Neural cell (in vitro differentiated cells): ENCODE data around the gene KIAA1191. TPM values are rescaled to one million over a fixed set of nuclear protein-coding genes. Genes with fewer than 3 reads are reported as not detected.

Experiments
- H2AFZ ChIP-seq: fragments of 200-600, 300-800 bp; sonication (generic), shearing (Covaris generic); 2 replicates; pipeline ENCODE4 v1.6.0; 2014; ENCODE audit warnings: low read depth, mild to moderate bottlenecking, antibody characterized with exemption, low read length, moderate library complexity
- H3F3A ChIP-seq: fragments of 200-600 bp; shearing (Covaris generic); 2 replicates; pipeline ENCODE4 v1.6.1; 2016; ENCODE audit warnings: mild to moderate bottlenecking, moderate library complexity, mixed read lengths, antibody characterized with exemption, low read length; ENCODE audit not compliant: insufficient read depth, poor library complexity, severe bottlenecking
- H3K27ac ChIP-seq: fragments of 200-600, 300-800 bp; sonication (generic), shearing (Covaris generic); 2 replicates; pipeline ENCODE4 v1.5.1; 2014; ENCODE audit warnings: mild to moderate bottlenecking, low read length, moderate library complexity
- H3K27me3 ChIP-seq: fragments of 300-800, 200-600 bp; sonication (generic), shearing (Covaris generic); 2 replicates; pipeline ENCODE4 v1.6.0; 2014; ENCODE audit warnings: mild to moderate bottlenecking, low read depth, low read length, moderate library complexity; ENCODE audit not compliant: insufficient read depth
- H3K36me3 ChIP-seq: fragments of 300-800, 200-600 bp; sonication (generic), shearing (Covaris generic); 2 replicates; pipeline ENCODE4 v1.5.1; 2014; ENCODE audit warnings: mild to moderate bottlenecking, antibody characterized with exemption, low read length, moderate library complexity; ENCODE audit not compliant: insufficient read depth
- H3K4me2 ChIP-seq: fragments of 300-800, 200-600 bp; sonication (generic), shearing (Covaris generic); 2 replicates; pipeline ENCODE4 v1.6.0; 2014; ENCODE audit warnings: mild to moderate bottlenecking, low read length
- H3K4me3 ChIP-seq: fragments of 300-800, 200-600 bp; sonication (generic), shearing (Covaris generic); 2 replicates; pipeline ENCODE4 v1.5.1; 2014; ENCODE audit warnings: mild to moderate bottlenecking, low read length, moderate library complexity
- H3K79me2 ChIP-seq: fragments of 200-600 bp; shearing (Covaris generic); replicated peaks from 2 replicates; pipeline ENCODE4 v1.6.0; 2014; ENCODE audit warnings: mild to moderate bottlenecking, low read length, moderate library complexity; ENCODE audit not compliant: insufficient read depth
- H3K9ac ChIP-seq: fragments of 300-800, 200-600 bp; sonication (generic), shearing (Covaris generic); 2 replicates; pipeline ENCODE4 v1.6.1; 2016; ENCODE audit warnings: mild to moderate bottlenecking, low read length, mixed read lengths
- H3K9me2 ChIP-seq: fragments of 200-600 bp; shearing (Covaris generic); 2 replicates; pipeline ENCODE4 v1.6.1; 2016; ENCODE audit warnings: mild to moderate bottlenecking, low read length, mixed read lengths; ENCODE audit not compliant: insufficient read depth
- H3K9me3 ChIP-seq: fragments of 200-600, 300-800 bp; sonication (generic), shearing (Covaris generic); 2 replicates; pipeline ENCODE4 v1.6.1; 2016; ENCODE audit warnings: mild to moderate bottlenecking, mixed run types, low read length, moderate library complexity, mixed read lengths
- H4K20me1 ChIP-seq: fragments of 200-600 bp; shearing (Covaris generic); 2 replicates; pipeline ENCODE4 v1.6.1; 2016; ENCODE audit warnings: mild to moderate bottlenecking, mixed run types; ENCODE audit not compliant: insufficient read depth
- CTCF ChIP-seq: fragments of 450-650 bp; IDR thresholded peaks from 2 replicates; pipeline ENCODE4 v1.5.1; 2014; ENCODE audit warnings: antibody characterized with exemption, mild to moderate bottlenecking, moderate library complexity; ENCODE audit not compliant: poor library complexity, severe bottlenecking
- EP300 ChIP-seq: fragments of 450-650 bp; conservative IDR thresholded peaks from 2 replicates; pipeline ENCODE4 v1.6.1; 2014; ENCODE audit warnings: antibody characterized with exemption, mild to moderate bottlenecking, moderate library complexity; ENCODE audit not compliant: poor library complexity, severe bottlenecking
- EZH2 ChIP-seq: fragments of 200-600, 300-800 bp; shearing (Covaris generic), sonication (generic); IDR thresholded peaks from 2 replicates; pipeline ENCODE4 v1.6.1; 2014; ENCODE audit warnings: antibody characterized with exemption, low read length, borderline replicate concordance, mild to moderate bottlenecking; ENCODE audit not compliant: insufficient read depth, poor library complexity, severe bottlenecking
- MXI1 ChIP-seq: fragments of 450-650 bp; conservative IDR thresholded peaks from 2 replicates; pipeline ENCODE4 v1.6.1; 2014; ENCODE audit warnings: antibody characterized with exemption, mild to moderate bottlenecking; ENCODE audit not compliant: poor library complexity, severe bottlenecking
- POLR2AphosphoS5 ChIP-seq: IDR thresholded peaks from 2 replicates; pipeline ENCODE4 v1.6.1; 2012
- RAD21 ChIP-seq: fragments of 450-650 bp; conservative IDR thresholded peaks from 2 replicates; pipeline ENCODE4 v1.6.1; 2014; ENCODE audit warnings: antibody characterized with exemption, mild to moderate bottlenecking, moderate library complexity
- REST ChIP-seq: IDR thresholded peaks from 2 replicates; pipeline ENCODE4 v1.6.1; 2012; ENCODE audit warnings: borderline replicate concordance
- SMC3 ChIP-seq: fragments of 450-650 bp; conservative IDR thresholded peaks from 2 replicates; pipeline ENCODE4 v1.6.1; 2014; ENCODE audit warnings: antibody characterized with exemption, mild to moderate bottlenecking, moderate library complexity; ENCODE audit not compliant: poor library complexity
- TAF1 ChIP-seq: IDR thresholded peaks from 2 replicates; pipeline ENCODE4 v1.6.1; 2012; ENCODE audit warnings: low read depth
- polyA plus RNA-seq: library from polyadenylated mRNA; depleted of rRNA; stranded (reverse); fragments of >200 nt; gene quantifications from 2 replicates; pipeline ENCODE4 v1.2.3, GENCODE V29; 2014

Gene KIAA1191
- polyA plus RNA-seq, 1 donor from 2014 or later, result 137 TPM

GRCh38 chr5:176366232-176366894, 4.8 kb upstream of the KIAA1191 start:
- H3K4me3 ChIP-seq, result peak overlapping the region; percentile 97
- H3F3A ChIP-seq, result no peaks in the 10 kb centered on the region
- peak overlapping the region; percentile 69 for H2AFZ ChIP-seq
- no peaks in the 10 kb centered on the region for H4K20me1 ChIP-seq
- no peaks in the 10 kb centered on the region for H3K79me2 ChIP-seq
- H3K4me2 ChIP-seq, result peak overlapping the region; percentile 65
- no peaks in the 10 kb centered on the region for H3K36me3 ChIP-seq
- no peaks in the 10 kb centered on the region for H3K9me3 ChIP-seq
- no peak for TF ChIP-seq SMC3
- no peak for TF ChIP-seq POLR2AphosphoS5
- TF ChIP-seq RAD21, result no peak
- TF ChIP-seq EP300, result no peak
- no peak for TF ChIP-seq CTCF
- no peak for TF ChIP-seq TAF1
- TF ChIP-seq REST, result no peak
- no peak for TF ChIP-seq MXI1
- no peak for TF ChIP-seq EZH2
- H3K9ac ChIP-seq, result peak overlapping the region; percentile 87
- H3K27ac ChIP-seq, result no peak overlapping the region
- H3K9me2 ChIP-seq, result no peaks in the 10 kb centered on the region
- H3K27me3 ChIP-seq, result no peaks in the 10 kb centered on the region

- no peaks in the 10 kb centered on the region for H3F3A ChIP-seq
- H3K4me3 ChIP-seq, result peak within 1 kb of the TSS; percentile 97
- H3K4me2 ChIP-seq, result peak within 1 kb of the TSS; percentile 65
- peak within 1 kb of the TSS; percentile 8 for H3K27ac ChIP-seq
- no peaks in the 10 kb centered on the region for H4K20me1 ChIP-seq
- peaks cover 7% of the 10 kb centered on the region for H3K79me2 ChIP-seq
- H3K9ac ChIP-seq, result peak within 1 kb of the TSS; percentile 87
- no peaks in the 10 kb centered on the region for H3K36me3 ChIP-seq
- TF ChIP-seq POLR2AphosphoS5 (peak; percentile 77), EP300 (no peak), TAF1 (no peak), MXI1 (peak; percentile 67)
- H3K27me3 ChIP-seq, result no peaks in the 10 kb centered on the region
- no peaks in the 10 kb centered on the region for H3K9me2 ChIP-seq
- peak within 1 kb of the TSS; percentile 69 for H2AFZ ChIP-seq
- H3K9me3 ChIP-seq, result no peaks in the 10 kb centered on the region
Measured at GRCh38 chr5:176365351-176366231, 4.0 kb upstream of the KIAA1191 start, which contains the start of gene ARL10. TSS of gene ARL10 (plus strand) at chr5:176365487. CDS start at chr5:176365564, 77 bp downstream.
